ENCODE results near the gene GPS2.
"Not testable (repeated sequence)": the region's sequence is repeated elsewhere in the genome, so short reads cannot be mapped to it uniquely, and the experiment has no call there.

The GPS2 gene

GRCh38 chr17:7340179-7340578 is 25.0 kb upstream of the GPS2 start:
- DNase-seq = no peak

- DNase-seq = not testable (repeated sequence)
Measured at GRCh38 chr17:7337600-7337999, 22.4 kb upstream of the GPS2 start.

DNA sequence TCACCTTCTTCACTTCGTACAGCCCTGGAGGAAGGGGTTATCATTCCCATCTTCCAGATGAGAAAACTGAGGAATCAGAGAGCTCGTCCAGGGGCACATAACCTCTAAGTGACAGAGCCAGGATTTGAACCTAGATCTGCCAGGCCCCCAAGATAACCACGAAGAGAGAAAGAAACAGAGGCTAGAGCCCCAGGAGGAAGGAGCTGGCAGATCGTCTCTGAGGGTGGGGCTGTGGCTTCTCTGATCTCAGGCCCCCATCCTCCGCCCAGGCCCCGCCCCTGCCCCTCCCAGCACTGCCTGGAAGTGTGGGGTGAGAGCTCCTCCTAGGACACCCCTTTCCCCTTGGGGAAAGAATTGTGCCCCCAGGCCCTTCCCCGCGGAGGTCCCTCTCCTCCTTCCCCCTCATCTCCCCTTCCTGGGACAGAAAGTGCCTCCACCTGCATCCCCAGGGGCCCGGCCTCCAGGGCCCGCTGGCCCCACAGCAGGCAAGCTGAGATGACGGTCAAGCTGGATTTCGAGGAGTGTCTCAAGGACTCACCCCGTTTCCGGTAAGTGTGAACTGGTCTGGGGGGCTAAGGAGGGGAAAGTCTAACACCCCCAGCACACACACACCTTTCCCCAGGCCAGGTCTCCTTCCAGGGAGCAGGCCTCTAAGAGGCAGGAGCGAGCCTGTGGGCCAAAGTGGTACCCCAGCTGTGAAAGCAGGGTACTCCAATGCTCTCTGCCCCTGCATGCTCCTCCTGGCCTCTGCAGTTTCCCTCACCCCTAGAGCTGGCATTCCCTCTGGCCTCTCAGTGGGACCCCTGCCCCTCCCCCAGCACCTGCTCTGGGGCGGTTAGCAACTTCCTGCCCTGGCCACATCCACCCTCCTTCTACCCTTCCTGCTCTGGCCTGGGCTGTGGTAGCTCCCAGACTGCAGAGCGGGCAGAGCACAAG is 21.3 kb upstream of the GPS2 start, which contains the start of gene ACAP1:
Gene ACAP1 (plus strand): TSS at position 290 of the 936 bp plus-strand sequence. CDS start 206 bp downstream, at position 496.
- DNase-seq = no peak

DNA sequence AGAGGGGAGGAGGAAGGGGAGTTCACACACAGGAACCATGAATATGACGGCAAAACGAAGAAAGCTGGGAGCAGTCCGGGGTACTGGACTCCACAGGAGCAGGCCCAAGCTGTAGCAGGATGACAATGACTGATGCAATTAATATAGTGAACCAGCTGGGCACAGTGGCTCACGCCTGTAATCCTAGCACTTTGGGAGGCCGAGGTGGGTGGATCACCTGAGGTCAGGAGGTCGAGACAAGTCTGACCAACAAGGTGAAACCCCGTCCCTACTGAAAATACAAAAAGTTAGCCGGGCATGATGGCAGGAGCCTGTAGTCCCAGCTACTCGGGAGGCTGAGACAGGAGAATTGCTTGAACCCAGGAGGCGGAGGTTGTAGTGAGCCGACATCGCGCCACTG is 20.6 kb upstream of the GPS2 start:
- DNase-seq = not testable (repeated sequence)

DNA sequence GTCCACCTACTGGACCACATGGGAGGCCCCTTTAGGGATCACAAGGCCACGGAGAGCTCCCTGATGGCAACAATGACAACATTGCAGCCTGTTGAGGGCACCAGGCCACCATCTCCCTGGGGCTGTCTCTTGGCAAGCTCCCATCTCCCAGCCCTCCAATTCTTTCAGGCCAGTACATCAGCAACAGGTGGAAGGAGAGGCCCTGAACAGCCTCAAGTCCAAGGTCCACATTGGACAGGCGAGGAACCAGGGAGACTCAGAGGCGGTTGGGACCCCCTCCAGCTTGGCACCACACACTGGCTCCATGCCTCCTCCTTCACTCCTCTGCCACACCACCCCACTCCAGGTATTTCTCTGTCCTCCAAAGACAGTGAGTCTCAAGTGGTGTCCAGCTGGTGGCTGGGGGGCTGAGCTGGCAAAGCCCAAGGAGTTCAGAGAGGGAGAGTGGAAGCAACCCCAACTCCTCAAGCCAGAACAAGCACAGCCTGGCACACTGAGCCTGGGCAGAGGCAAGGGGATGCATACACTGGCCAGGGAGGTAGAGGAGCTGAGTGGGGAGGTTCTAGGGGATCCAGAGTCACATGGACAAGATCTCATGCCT is 19.9 kb upstream of the GPS2 start:
- no peak for DNase-seq

DNA sequence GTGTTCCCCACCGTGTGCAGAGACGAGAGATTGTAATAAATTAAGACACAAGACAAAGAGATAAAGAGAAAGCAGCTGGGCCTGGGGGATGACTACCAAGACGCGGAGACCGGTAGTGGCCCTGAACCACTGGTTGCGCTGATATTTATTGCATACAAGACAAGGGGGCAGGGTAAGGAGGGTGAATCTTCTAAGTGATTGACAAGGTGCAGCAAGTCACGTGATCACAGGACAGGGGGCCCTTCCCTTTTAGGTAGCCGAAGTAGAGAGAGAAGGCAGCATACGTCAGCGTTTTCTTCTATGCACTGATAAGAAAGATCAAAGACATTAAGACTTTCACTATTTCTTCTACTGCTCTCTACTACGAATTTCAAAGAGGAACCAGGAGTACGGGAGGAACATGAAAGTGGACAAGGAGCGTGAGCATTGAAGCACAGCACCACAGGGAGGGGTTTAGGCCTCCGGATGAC is 17.5 kb upstream of the GPS2 start:
- DNase-seq = not testable (repeated sequence)

DNA sequence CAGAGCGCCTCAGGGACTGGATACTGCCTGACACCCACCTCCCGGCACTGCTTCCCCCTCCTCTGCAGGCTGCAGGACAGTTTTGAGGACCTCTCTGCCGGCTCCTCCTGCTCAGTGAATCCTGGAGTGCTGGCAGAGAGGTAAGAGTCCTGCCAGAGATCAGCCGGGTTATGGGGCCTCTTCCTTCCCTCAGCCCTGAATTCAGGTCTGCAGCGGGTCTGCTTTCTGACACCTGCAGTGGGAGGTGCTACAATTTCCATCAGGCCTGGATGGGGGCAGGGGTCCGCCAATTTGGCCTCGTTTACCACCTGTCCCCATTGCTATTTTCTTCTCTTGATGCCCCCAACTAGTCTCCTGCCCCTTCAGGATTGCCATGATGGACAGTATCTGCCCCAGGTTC is 17.0 kb upstream of the GPS2 start:
- no peak for DNase-seq

- no peak for DNase-seq
Measured at GRCh38 chr17:7330638-7331015, 15.5 kb upstream of the GPS2 start.

DNA sequence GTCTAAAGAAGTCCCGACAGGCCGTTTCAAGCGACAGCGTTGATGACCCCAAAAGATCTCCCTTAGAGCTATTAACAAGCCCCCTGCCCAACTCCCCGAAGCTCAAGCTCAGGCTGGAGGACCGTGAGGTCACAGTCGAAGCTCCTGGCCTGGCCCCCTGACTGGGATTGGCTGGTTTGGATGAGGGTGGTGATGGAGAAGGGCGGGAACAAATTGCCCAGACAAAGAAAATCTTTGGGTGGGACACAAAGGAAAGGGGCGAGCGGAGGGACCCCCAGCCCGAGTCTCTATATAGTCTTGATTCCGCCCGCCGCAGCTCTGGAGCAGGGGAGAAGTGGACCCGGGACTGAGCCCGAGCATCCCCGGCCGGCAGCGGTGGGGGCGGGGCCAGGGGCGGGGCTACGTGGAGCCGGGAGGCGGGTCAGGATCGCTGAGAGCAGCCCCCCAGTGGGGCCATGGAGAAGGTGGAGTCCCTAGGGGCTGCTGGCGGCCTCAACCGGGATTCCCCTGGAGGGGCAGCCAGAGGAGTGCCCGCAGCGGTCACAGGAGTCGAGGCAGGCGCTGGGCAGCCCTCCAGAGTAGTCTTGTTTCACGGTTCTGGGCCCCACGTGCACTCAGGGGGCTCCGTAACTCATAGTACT is 15.0 kb upstream of the GPS2 start:
- peak in 54 of 58 donors; percentile 43 to 92 (median 75) for DNase-seq

DNA sequence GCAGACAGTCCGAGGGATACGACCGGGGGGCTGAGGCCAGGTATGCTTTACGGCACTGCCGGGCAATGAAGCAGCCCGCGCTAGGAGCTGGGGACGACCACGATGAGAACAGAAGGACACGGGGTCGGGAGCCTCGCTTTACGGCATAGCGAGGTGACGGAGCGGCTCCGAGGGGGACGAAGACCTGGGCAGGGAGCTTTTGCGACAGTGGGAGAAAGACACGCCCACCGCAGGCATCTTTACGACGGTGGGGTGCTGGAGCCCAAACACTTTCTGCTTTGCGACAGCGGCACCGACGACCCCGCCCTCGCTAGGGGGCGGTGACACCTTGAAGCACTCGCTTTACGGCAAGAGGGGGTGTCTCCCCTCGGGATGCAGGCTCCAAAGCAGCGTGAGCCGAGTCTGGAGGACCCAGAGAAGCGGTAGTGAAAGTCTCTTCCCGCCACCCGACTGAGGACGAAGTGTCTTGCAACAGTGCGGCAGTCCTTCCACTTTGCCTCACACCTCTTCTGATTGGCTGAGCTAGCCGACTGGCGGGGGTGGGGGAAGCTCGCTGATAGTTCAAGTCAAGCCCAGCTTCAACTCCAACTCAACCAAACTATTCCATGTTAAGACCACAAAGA is 14.3 kb upstream of the GPS2 start:
- peak; percentile 89 to 100 (median 97) for DNase-seq

DNA sequence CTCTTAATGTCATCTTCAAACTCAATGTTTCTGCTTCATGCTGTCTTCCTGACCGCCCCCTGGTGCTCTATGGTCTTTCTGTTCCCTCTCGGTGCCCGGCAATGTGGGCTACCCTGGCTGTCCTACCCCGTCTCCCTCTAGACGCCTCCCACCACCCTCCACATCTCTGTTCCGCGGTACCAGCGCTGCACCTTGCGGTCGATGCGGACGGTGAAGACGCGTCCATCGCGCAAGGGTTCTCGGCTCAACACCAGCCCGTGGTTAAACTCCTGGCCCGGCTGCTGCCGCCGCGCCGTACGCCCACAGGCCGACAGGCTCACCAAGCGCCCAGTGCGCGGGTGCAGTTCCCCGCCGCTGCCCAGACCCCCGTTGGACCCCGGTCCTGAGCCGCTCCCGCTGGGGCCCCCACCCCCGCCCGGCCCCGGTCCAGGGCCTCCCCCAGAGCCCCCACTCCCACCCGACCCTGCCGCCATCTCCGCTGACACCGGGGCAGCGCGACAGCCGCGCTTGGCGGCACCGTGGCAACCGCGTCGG is 13.7 kb upstream of the GPS2 start, which contains the start of gene NEURL4:
Gene NEURL4 (minus strand): TSS at position 496 of the 534 bp plus-strand sequence. CDS start 23 bp downstream, at position 473.
- peak in 3 of 58 donors; percentile 31 to 53 (median 51) for DNase-seq

DNA sequence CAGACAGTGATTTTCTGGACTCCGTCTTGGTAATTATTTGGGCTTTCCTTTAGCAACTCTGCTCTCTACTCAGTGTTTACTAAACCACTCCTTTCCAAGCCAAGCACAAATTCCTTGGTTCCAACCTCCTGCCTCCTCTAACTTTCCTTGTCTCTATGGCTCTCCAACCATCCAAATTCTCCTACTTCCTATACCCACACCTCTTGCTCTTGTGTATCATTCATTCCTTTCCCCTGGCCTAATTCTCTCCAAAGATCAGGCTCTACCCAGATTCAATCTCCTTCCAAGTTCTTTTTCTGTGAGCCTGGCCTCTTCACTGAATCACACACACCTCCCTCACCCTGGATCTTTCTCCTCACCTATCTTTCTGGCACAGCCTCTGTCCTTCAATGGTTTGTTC is 12.8 kb upstream of the GPS2 start:
- no peak for DNase-seq

- no peak for DNase-seq
Measured at GRCh38 chr17:7327501-7327900, 12.3 kb upstream of the GPS2 start.

DNA sequence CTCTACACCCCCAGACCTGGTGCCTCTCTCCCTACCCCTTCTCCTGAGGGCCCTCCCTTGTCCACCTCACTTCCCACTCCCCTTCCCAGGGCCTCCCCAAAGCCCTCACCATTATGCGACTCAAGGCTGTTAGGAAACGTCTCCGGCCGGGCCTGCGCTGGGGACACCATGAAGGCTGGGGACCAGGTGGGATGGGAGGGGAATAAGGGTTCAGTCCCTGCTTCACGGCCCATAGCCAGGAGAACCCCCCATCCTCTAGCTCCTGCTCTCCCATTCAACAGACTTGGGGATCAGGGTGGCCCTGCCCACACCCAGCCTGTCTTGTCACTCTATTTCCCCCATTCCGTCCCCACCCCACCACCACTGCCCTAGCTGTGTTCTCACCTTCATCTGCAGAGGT is 11.9 kb upstream of the GPS2 start:
- no peak for DNase-seq

- DNase-seq = no peak
Measured at GRCh38 chr17:7326186-7326585, 11.0 kb upstream of the GPS2 start.

GRCh38 chr17:7325031-7325528 is 9.9 kb upstream of the GPS2 start:
- no peak for DNase-seq

- DNase-seq = no peak
Measured at GRCh38 chr17:7324438-7324779, 9.2 kb upstream of the GPS2 start.

DNA sequence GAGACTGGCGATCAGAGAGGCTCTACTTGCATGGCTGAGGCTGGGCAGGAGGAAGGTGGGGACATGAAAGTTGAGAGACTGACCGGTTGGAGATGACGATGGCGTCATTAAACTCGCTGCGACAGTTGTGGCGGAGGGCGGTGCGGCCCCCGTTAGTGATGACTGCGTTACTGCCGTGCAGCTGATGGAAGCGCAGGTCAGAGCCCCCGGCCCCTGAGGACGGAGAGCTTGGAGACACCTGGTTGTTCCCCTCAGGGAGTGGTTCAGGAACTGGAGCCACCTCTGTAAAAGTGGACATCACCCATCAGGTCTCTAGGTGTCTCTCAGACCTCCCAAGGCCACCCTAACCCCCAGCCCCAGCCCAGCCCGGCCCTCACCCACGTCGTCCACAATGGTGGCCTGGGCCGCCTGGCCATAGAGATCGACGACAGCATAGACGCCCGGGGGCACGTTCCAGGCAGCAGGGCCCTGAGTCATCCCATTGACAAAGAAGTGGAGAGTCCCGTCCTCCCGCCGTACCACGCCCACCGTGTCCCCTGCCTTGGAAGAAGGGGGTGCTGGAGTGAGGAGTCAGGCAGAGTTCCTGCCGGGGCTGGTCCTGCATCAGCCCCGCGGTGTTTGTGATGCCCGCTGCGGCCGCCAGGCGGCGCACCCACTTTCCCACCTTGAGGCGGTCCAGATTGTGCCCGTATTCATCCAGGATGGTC is 8.7 kb upstream of the GPS2 start:
- DNase-seq = peak in 9 of 58 donors; percentile 2 to 38 (median 14)

DNA sequence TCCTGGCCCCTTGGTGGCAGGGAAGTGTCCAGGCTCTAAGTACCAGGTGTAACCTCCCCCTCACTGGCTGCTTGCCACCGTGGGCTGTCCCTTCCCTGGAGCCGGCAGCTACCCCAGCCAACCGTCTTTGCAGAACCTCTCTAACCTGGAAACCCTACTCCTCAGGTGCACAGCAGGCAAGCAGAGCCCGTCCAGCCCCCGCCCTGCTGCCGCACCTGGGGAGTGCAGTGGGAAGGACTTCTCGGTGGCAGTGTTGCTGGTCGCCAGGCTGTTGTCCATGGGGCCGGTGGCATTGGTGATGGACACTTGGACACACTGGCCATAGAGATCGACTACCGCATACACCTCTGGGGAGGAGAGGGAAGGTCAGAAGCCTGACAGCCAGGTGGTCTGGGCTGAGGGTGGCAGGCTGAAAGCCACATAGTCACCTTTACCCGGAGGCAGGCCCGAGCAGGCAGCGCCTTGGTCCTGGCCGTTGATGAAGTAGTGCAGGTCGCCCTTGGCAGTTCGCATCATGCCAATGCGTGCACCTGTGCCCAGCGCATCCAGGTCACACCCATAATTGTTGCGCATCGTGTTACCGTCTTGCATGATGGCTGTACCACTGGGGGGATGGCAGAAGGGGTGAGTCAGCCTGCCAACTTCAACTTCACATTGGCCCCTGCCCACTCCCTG is 7.5 kb upstream of the GPS2 start:
- DNase-seq = no peak

GRCh38 chr17:7321466-7321865 is 6.3 kb upstream of the GPS2 start:
- DNase-seq = no peak

Data from anterior cingulate cortex (tissue), 58 donors.